NCI-H1048 (cell line): Measurements from ENCODE around the gene MLEC.
A peak's percentile ranks its signal among the peaks of the same experiment; 100 is the strongest.
"Not testable (repeated sequence)": the region's sequence is repeated elsewhere in the genome, so short reads cannot be mapped to it uniquely, and the experiment has no call there.

Experiments
- DNase-seq: peaks from one replicate; lab custom pipeline; 2025; lab: John Stamatoyannopoulos, UW

The MLEC gene

DNA sequence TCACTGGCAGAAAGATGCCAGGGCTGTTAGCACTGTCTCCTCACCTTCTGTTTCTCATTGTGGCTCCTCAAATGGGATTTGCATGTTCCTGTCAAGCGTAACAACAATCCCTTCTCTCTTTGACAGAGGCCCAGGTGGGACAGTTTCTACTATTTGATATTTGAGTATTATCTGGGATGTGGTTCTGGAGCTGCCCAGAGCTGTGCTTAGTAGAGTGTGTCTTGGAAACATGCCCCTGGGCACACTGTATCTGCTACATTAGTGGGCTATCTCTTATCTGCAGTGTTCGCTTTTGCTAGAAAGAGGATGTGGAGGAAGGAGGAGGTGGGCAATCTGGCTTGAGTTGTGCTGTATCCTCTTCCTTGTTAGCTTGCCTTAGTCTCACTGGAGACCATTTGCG lies 34.9 kb downstream of the MLEC start:
- no peak for DNase-seq

DNA sequence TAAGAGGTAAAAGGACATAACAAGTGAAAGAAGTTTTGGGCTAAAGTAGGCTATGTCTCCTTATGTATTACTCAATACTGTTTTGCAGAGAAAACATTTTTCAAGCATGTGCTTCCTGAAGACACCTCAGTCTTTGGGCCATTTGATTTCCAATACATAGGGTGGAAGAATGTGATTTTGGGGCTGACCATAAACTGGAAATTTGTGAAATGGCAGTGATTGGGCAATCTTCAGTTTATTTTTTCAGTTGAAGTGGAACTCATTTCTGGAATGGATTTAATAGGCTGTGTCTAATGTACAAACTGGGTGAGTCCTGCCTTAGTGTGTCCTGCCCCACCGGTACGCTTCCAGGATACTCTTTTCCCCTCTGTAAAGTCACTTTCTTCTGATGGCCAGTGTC lies 35.8 kb downstream of the MLEC start:
- DNase-seq = no peak

DNA sequence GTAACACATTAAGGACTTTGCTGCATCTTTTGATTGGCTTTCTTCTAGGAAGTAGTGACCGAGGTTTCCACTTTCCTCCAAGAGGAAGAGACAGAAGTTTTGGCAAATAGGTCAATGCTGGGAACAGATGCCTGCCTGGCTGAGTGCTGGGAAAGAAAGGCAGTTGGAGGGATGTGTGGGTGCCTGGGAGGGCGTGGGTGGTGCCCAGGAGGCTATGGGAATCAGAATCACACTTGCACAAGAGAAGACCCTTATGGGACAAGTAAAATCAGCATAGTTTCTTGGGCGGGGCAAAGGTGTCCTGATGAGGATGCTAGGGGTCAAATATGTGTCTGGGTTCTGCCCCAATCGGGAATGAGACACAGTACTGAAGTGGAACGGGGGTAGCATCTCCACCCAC lies 37.8 kb downstream of the MLEC start:
- no peak for DNase-seq

DNA sequence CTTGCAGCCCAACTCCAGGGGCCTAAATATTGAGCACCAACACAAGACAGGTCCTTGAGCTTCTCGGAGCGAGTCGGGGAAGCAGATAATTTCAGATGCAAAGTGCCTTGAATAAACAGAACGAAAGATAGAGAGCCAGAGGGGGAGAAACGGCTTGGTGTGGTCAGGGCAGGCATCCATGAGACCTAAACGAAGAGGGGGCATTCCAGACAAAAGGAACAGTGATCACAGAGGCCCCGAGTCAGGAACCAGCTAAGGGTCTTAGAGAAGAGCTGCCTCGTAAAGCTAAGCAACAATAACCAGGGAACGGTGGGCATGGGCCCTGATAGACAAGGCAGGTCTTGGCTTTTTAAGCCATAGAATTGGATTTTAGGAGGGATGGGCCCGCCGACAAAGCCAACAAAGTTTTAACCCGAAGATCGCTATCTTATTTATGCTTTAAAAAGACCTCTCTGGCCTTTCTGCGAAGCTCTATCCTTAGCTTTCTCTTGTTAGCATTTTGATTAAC lies 38.3 kb downstream of the MLEC start:
- DNase-seq = no peak

DNA sequence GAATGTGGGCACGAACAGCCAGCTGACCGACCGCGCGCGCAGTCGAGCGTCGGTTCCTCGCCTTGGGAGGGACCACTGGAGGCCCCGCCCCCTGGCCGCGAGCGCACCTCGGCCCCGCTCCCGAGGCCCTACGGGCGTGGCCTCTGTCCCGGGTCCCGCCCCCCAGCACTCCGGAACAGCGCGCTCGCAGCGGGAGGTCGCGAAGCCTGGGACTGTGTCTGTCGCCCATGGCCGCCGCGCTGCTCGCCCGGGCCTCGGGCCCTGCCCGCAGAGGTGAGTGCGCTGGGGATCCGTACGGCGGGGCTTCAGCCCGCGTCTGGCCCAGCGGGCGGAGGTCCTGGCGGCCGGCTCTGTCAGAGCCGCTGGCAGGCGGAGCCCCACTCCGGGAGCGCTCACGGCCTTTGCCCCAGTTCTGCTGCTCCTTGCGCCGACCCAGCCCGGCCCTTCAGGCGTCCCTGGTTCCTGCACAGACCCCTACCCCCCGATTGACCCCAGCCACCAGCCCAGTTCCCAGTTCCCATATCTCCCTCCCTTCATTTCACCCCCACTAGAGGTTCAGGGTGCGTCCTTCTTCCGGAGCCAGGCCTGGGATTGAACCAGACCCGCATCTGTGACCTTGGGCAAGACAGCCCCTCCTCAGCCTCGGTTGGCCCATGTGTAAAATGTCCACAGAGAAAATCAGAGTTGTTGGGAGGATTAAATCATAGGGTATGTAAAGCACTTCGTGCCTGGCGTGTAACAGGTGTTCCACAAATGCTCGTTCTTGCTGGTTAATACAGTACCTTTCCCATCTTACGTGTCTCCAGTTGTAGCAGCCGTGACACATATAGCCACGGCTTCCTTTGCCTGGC lies 38.9 kb downstream of the MLEC start, which contains the start of gene ACADS:
Gene ACADS (plus strand): TSS at position 168 of the 851 bp plus-strand sequence. CDS start 60 bp downstream, at position 228.
- DNase-seq = peak; percentile 79

DNA sequence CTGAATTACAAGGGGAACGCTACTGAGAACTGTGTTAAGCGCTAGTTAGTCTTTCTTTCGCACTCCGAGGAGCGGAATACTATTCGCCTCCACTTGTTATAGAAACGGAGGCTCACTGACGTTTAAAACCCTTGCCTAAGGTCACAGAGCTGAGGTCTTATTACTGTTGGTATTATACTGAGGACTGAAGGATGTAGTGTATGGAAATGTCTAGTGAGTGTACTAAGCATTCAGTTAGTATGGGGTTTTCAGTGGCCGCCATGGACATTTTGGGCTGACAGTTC lies 39.5 kb downstream of the MLEC start:
- no peak for DNase-seq

DNA sequence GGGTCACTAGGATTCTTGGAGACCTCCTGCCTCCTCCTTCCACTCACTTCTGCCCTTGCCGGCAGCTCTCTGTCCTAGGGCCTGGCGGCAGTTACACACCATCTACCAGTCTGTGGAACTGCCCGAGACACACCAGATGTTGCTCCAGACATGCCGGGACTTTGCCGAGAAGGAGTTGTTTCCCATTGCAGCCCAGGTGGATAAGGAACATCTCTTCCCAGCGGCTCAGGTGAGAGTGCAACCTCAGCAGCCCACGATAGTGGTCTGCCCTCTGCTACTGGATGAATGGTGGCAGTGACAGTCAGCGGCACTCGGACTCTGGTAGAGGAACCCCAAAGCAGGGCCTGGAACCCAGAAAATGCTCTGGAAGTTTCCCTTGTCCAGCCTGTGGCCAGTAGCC lies 40.0 kb downstream of the MLEC start:
- DNase-seq = no peak

DNA sequence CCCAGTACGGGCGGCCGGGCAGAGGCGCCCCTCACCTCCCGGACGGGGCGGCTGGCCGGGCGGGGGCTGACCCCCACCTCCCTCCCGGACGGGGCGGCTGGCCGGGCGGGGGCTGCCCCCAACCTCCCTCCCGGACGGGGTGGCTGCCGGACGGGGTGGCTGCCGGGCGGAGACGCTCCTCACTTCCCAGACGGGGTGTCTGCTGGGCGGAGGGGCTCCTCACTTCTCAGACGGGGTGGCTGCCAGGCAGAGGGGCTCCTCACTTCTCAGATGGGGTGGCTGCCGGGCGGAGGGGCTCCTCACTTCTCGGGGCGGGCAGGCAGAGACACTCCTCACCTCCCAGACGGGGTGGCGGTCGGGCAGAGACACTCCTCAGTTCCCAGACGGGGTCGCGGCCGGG lies 45.2 kb downstream of the MLEC start:
- DNase-seq = not testable (repeated sequence)

DNA sequence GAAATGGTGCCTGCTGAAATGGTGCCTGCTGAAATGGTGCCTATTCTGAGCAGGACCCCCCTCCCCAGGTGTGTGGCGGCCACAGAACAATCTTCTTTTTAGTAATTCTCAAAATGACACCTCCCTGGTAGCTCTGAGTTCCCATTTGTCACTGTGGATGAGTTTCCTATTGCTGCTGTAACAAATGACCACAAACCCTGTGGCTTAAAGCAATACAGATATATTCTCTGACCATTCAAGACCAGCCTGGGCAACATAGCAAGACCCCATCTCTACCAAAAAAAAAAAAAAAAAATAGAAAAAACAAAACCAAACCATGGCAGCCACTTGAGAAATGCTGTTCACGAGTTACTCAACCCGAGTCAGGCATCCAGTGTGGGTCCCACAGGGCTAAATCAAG lies 46.6 kb downstream of the MLEC start:
- no peak for DNase-seq

DNA sequence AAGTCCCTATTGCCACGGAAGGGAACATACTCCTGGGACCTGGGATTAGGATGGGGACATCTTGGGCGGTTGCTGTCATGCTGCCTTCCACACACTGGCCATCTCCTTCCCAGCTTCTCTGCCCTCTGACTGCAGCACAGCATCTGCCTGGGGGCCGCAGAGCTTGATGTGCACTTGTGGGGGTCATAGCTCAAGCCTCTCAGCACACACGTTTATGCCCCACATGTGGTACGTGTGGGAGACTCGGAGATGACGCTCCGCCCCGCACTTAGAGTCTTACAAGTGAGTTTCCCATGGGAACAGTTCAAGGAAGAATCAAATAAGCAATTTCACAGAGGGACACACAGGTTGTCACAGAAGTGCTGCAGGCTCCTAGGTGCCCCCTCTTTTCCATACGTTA lies 47.3 kb downstream of the MLEC start:
- DNase-seq = no peak

DNA sequence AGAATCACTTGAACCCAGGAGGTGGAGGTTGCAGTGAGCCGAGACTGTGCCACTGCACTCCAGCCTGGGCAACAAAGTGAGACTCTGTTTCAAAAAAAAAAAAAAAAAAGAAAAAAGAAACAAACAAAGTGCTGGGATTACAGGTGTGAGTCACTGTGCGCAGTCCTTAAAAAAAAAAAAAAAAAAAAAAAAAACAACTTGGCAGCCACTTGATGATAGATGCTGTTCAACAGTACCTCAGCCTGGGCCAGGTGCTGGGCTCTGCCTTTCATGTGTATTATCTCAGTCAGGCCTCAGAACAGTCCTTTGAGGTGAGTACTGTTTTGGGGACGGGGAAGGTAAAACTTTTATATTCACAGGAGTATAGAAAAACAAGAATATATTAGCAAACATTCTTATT lies 48.2 kb downstream of the MLEC start:
- DNase-seq = no peak

DNA sequence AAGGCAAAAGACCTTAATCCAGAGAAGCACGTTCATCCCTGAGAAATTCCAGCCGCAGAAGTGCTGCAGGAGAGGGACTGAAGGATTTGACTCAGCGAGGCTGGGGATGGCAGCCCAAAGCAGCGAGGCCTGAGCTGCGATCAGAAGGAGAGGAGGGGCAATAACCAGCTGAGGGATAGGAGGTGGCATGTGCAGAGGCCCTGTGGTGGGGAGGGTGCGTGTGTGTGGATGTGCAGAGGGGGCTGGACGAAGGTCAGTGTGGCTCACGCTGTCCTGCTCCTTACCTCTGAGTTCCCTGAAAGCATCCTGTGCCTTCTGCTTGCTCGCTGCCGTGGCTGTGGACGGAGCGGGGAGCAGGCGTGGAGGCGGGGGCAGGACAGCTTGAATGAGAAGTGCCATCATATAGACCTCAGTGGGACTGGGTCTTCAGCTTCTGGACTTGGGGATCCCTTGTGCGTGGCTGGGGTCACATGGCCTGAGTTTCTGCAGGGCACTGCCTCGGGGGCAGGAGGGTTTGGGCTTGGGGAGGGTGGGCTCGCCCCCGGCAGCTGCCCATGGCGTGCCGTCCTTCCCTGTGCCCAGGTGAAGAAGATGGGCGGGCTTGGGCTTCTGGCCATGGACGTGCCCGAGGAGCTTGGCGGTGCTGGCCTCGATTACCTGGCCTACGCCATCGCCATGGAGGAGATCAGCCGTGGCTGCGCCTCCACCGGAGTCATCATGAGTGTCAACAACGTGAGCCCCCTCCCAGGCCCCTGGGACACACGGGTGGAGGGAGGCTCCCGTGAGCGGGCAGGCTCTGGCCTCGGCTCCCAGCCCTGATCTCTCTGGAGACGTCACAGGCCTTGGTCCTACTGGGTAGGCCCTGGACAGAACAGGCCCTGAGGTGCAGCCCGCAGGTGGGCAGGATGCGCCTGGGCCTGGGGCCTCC lies 49.7 kb downstream of the MLEC start:
- DNase-seq = no peak

DNA sequence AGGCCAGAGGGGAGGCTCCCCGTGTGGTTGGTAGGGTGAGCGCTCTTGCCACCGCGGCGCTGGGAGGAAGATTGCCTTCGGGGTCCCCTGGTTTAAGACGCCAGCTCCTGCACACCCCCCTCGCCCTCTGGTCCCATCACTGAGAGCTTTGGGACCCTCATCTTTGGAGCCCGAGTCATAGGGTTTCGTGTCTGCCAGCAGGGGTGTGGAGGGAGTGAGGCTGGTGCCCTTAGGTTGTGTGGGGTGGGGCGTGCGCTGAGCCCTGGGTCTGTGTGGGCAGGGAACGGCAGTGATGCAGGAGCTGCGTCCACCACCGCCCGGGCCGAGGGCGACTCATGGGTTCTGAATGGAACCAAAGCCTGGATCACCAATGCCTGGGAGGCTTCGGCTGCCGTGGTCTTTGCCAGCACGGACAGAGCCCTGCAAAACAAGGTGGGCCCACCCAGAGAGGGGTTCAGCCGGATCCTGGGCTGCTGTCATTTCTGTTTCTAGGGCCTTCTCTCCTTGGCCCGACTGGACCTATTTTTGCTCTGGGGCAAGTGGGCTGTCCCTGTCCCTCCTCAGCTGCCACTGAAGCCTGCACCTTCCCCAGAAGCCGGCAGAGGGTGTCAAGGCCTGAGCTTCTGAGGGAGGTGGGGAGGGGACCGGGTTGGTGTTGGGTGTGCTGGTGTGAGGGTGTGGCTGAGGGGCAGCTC lies 50.8 kb downstream of the MLEC start:
- no peak for DNase-seq

DNA sequence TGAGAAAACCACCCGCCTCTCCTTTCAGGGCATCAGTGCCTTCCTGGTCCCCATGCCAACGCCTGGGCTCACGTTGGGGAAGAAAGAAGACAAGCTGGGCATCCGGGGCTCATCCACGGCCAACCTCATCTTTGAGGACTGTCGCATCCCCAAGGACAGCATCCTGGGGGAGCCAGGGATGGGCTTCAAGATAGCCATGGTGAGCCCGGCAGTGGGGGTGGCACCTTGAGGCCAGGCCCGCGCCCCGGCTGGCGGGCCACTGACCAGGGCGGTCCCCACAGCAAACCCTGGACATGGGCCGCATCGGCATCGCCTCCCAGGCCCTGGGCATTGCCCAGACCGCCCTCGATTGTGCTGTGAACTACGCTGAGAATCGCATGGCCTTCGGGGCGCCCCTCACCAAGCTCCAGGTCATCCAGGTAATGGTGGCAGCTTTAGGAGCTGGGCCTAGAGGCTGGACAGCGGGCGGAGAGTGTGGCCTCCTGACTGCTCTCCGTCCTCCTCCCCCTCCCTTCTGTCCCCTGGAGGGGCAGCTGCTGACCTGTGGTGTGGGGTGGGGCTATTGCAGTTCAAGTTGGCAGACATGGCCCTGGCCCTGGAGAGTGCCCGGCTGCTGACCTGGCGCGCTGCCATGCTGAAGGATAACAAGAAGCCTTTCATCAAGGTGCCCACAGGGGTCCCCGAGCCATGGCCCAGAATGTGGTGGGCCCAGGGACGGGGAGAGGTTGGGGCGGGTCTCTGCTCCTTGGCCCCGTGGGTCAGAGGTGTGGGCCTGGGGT lies 51.5 kb downstream of the MLEC start:
- DNase-seq = no peak

DNA sequence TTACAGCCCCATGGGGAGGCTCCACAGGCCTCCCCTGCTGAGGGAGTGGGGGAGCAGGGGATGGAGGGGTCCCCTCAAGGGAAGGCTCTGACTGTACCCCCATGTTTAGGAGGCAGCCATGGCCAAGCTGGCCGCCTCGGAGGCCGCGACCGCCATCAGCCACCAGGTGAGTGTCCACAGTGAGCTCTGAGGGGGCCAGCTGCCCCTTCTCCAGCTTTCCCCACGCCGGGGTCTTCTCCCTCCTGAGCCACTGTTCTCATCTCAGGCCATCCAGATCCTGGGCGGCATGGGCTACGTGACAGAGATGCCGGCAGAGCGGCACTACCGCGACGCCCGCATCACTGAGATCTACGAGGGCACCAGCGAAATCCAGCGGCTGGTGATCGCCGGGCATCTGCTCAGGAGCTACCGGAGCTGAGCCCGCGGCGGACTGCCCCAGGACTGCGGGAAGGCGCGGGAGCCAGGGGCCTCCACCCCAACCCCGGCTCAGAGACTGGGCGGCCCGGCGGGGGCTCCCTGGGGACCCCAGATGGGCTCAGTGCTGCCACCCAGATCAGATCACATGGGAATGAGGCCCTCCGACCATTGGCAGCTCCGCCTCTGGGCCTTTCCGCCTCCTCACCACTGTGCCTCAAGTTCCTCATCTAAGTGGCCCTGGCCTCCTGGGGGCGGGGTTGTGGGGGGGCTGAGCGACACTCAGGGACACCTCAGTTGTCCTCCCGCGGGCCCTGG lies 52.2 kb downstream of the MLEC start:
- no peak for DNase-seq

DNA sequence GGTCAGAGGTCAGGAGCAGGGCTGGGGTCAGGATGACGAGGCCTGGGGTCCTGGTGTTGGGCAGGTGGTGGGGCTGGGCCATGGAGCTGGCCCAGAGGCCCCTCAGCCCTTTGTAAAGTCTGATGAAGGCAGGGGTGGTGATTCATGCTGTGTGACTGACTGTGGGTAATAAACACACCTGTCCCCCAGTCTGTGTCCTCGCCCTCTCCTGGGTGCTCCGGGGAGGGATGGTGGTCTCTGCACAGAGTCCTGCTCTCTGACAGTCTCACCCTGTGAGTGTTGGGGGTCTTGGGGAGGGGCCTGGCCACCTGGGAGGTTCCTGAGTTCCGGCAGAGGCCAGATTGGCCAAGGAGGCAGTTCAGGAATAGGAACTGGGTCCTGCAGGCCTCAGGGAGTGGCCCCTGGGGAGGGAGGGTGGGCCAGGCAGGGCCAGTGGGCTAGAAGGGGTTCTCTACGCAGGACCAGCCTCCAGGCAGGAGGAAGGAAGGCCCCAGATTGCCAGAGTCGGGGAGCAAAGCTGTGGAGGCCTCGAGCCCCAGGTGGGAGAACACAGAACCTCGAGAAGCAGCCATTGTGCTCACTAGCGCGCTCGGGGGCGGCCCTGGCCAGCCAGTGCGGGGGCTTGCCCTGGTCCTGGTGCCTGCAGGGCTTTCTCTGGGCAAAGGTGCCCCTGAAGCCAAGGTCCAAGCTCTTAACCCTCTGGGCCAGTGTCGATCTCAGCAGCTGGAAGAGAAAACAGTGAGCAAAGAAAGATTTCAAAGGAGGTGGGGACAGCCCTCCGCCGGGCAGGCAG lies 53.1 kb downstream of the MLEC start:
- no peak for DNase-seq

DNA sequence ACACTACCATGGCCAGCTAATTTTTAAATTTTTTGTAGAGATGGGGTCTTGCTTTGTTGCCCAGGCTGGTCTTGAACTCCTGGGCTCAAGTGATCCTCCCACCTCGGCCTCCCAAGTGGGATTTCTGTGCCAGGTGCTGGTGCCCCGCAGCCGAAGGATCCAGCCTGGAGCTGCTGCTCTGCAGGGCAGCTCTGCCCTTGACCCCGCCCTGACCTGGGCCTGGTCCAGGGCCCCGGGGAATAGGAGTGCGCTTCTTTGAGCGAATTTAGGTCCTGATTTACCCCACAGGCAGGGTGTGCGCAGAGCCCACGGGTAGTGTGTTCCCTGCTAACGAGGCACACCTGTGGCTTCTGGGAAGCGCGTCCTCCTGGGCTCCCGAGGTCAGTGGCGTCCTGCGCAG lies 53.9 kb downstream of the MLEC start:
- no peak for DNase-seq

DNA sequence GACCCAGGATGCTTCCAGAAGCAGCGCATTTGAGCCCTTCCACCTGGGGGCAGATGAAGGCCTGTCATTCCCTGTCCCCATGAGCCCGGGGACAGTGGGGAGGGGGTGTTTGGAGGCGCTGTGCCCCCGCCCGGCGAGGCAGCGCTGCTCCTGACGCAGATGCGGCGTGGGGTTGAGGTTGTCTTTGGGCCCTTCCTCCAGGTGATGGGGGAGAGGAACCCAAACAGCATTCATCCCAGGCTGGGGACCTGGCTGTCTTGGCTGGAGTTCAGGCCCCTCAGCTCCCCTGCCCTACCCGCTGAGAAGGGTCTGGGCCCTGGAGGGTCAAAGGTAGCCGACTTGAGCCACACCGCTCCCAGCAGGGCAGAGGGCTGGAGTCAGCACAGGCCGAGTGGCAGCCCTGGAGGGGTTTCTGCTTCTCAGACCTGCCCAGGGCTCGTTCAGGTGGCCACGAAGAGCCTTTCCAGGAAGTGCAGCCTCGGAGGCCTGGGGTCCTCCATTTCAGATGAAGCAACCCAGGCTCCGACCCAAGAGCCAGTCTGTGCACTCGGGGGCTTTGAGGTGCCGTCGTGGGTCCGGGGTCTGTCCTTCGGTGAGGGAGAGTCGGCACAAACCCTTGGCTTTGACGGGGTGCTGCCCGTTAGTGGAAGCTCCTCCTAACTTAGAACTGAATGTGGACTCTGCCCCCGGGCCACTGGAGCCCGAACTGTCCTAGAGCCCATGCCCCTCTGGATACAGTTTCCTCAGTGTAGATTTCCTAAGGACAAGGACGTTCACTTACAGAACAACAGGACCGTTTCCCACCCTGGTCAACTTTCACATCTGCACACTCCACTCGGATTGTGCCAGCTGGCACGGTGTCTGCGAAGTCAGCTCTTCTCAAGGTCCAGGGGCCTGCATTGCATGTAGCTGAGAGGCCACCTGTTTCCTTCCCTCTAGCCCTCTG lies 54.8 kb downstream of the MLEC start:
- DNase-seq = no peak

DNA sequence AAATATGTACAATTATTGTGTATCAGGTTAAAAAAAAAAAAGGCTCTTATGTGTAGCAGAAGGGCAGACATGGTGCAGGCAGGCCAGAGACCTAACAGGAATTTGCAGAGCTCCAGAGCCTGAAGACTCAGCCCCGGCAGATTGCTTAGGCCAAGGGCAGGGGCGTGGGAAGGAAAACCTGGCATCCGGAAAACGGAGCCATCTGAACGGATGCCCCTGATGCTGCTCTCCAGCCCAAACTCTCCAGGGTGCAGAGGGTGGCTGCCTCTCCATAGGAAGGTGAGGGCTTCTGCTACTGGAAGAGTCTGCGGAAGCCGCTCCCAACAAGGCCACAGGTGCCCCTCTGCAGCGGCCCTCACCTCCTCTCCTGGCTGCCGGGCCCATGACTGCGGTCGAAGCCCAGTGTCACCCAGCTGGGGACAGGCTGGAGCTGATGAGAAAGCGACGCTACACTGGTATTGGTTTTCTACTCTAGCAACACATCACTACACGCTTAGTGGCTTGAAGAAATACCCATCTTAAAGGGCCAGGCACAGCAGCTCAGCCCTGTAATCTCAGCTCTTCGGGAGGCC lies 58.1 kb downstream of the MLEC start:
- no peak for DNase-seq
